ENCODE results near the gene TEC.

TEC gene

GRCh38 chr4:48242511-48243195, 27.0 kb downstream of the TEC start:
- Histone ChIP-seq H3K4me3 (ENCODE audit: low read length, poor library complexity, severe bottlenecking) (peak overlapping the region; percentile 31), H3K9ac (ENCODE audit: low read depth, low read length, poor library complexity, severe bottlenecking) (peak overlapping the region; percentile 49), H3K4me2 (ENCODE audit: low read depth, low read length, poor library complexity, severe bottlenecking) (peak overlapping the region; percentile 66), H3K9me3 (ENCODE audit: insufficient read depth, low read depth, low read length) (no peaks in the 10 kb centered on the region), H3K27me3 (ENCODE audit: insufficient read depth, low read length, poor library complexity, severe bottlenecking) (no peaks in the 10 kb centered on the region), H2AFZ (ENCODE audit: low read length) (no peak overlapping the region), H3K79me2 (ENCODE audit: insufficient read depth, low read length) (peaks cover 96% of the 10 kb centered on the region), H3F3A (ENCODE audit: low read depth) (0 out of 2 replicates have a peak, but pooled peaks cover 6% of the 10 kb centered on the region), H3K36me3 (ENCODE audit: insufficient read depth, low read length) (peaks cover 6% of the 10 kb centered on the region; the same call in 1 of the 2 replicates), H3K9me2 (replicated peaks; ENCODE audit: low read depth, low read length) (no peaks in the 10 kb centered on the region), H3K4me1 (ENCODE audit: insufficient read depth, low read length, poor library complexity, severe bottlenecking) (peaks cover 67% of the 10 kb centered on the region), H4K20me1 (ENCODE audit: insufficient read depth, low read length, poor library complexity, severe bottlenecking) (peaks cover 7% of the 10 kb centered on the region)
- no peak for TF ChIP-seq CTCF (conservative IDR thresholded peaks at IDR 0.05; ENCODE audit: low read length)
- TF ChIP-seq EZH2phosphoT487 (IDR thresholded peaks at IDR 0.05; ENCODE audit: borderline replicate concordance): no peak

- no peak overlapping the region for H3K9ac ChIP-seq (ENCODE audit: low read depth, low read length, poor library complexity, severe bottlenecking)
- H3K4me1 ChIP-seq (ENCODE audit: insufficient read depth, low read length, poor library complexity, severe bottlenecking): peaks cover 63% of the 10 kb centered on the region
- H3K4me3 ChIP-seq (ENCODE audit: low read length, poor library complexity, severe bottlenecking): no peak overlapping the region
- H4K20me1 ChIP-seq (ENCODE audit: insufficient read depth, low read length, poor library complexity, severe bottlenecking): no peaks in the 10 kb centered on the region
- no peak overlapping the region for H2AFZ ChIP-seq (ENCODE audit: low read length)
- 0 out of 2 replicates have a peak, but pooled peaks cover 6% of the 10 kb centered on the region for H3F3A ChIP-seq (ENCODE audit: low read depth)
- no peak for TF ChIP-seq EZH2phosphoT487 (IDR thresholded peaks at IDR 0.05; ENCODE audit: borderline replicate concordance)
- no peak for TF ChIP-seq CTCF (conservative IDR thresholded peaks at IDR 0.05; ENCODE audit: low read length)
- peaks cover 96% of the 10 kb centered on the region for H3K79me2 ChIP-seq (ENCODE audit: insufficient read depth, low read length)
- H3K9me3 ChIP-seq (ENCODE audit: insufficient read depth, low read depth, low read length): no peaks in the 10 kb centered on the region
- peak overlapping the region; percentile 66 for H3K4me2 ChIP-seq (ENCODE audit: low read depth, low read length, poor library complexity, severe bottlenecking)
- H3K36me3 ChIP-seq (ENCODE audit: insufficient read depth, low read length): peaks cover 4% of the 10 kb centered on the region; the same call in 1 of the 2 replicates
- no peaks in the 10 kb centered on the region for H3K27me3 ChIP-seq (ENCODE audit: insufficient read depth, low read length, poor library complexity, severe bottlenecking)
- H3K9me2 ChIP-seq (replicated peaks; ENCODE audit: low read depth, low read length): no peaks in the 10 kb centered on the region
Observed at GRCh38 chr4:48241731-48242130, 27.9 kb downstream of the TEC start.

- Histone ChIP-seq H2AFZ (ENCODE audit: low read length) (no peak overlapping the region), H3K79me2 (ENCODE audit: insufficient read depth, low read length) (peaks cover 98% of the 10 kb centered on the region), H3K4me2 (ENCODE audit: low read depth, low read length, poor library complexity, severe bottlenecking) (peak overlapping the region; percentile 47), H3K9ac (ENCODE audit: low read depth, low read length, poor library complexity, severe bottlenecking) (peak overlapping the region; percentile 34), H3K4me1 (ENCODE audit: insufficient read depth, low read length, poor library complexity, severe bottlenecking) (peaks cover 71% of the 10 kb centered on the region), H3K9me3 (ENCODE audit: insufficient read depth, low read depth, low read length) (no peaks in the 10 kb centered on the region), H3K36me3 (ENCODE audit: insufficient read depth, low read length) (no peaks in the 10 kb centered on the region), H3K4me3 (ENCODE audit: low read length, poor library complexity, severe bottlenecking) (peak overlapping the region; percentile 33), H3F3A (ENCODE audit: low read depth) (0 out of 2 replicates have a peak, but pooled peaks cover 5% of the 10 kb centered on the region), H3K27me3 (ENCODE audit: insufficient read depth, low read length, poor library complexity, severe bottlenecking) (no peaks in the 10 kb centered on the region), H4K20me1 (ENCODE audit: insufficient read depth, low read length, poor library complexity, severe bottlenecking) (peaks cover 7% of the 10 kb centered on the region), H3K9me2 (replicated peaks; ENCODE audit: low read depth, low read length) (no peaks in the 10 kb centered on the region)
- TF ChIP-seq CTCF (conservative IDR thresholded peaks at IDR 0.05; ENCODE audit: low read length) (no peak), EZH2phosphoT487 (IDR thresholded peaks at IDR 0.05; ENCODE audit: borderline replicate concordance) (no peak)
Observed at GRCh38 chr4:48237996-48238645, 31.5 kb downstream of the TEC start.

Data from Loucy (cell line).